CD4-positive, CD25-positive, alpha-beta regulatory T cell (primary cell): ENCODE results near the gene CCR3. TPM values are rescaled to one million over a fixed set of nuclear protein-coding genes. Genes with fewer than 3 reads are reported as not detected.

Source experiments
- ATAC-seq, 2 donors: fragments of 150-1000 bp; cut with Tn5 transposase; one replicate each; pipeline ENCODE4 v1.10.0; 2021; ENCODE audit warnings: low read depth in 2 of 2, moderate number of reproducible peaks in 2 of 2, moderate library complexity in 1 of 2
- DNase-seq, 3 donors: peaks; one replicate each; pipeline versions ENCODE4 v3.0.0 to v3.0.0-alpha.2; 2012 to 2022; ENCODE audit warnings: mixed read lengths in 1 of 3
- H3K27ac ChIP-seq: one replicate; pipeline ENCODE4 v1.7.0; 2013; ENCODE audit warnings: mild to moderate bottlenecking, low read length; ENCODE audit not compliant: insufficient read depth, poor library complexity, severe bottlenecking
- H3K27me3 ChIP-seq: one replicate; pipeline ENCODE4 v1.7.0; 2013; ENCODE audit warnings: low read length; ENCODE audit not compliant: control insufficient read depth, insufficient read depth
- H3K36me3 ChIP-seq: one replicate; pipeline ENCODE4 v1.7.0; 2013; ENCODE audit warnings: mild to moderate bottlenecking, low read length, moderate library complexity; ENCODE audit not compliant: control insufficient read depth, insufficient read depth
- H3K4me1 ChIP-seq: 2 replicates; pipeline ENCODE4 v1.7.0; 2013; ENCODE audit warnings: mild to moderate bottlenecking, low read length; ENCODE audit not compliant: insufficient read depth, control insufficient read depth, poor library complexity, severe bottlenecking
- H3K4me3 ChIP-seq: one replicate; pipeline ENCODE4 v1.7.0; 2013; ENCODE audit warnings: low read depth, mild to moderate bottlenecking, low read length, moderate library complexity
- H3K9me3 ChIP-seq, 2 experiments: 1 replicate in 1 of 2; 2 replicates in 1 of 2; pipeline ENCODE4 v1.7.0; 2013; ENCODE audit warnings: low read length in 2 of 2, mild to moderate bottlenecking in 1 of 2, moderate library complexity in 1 of 2; ENCODE audit not compliant: control insufficient read depth in 2 of 2
- H3K27ac Mint-ChIP-seq, 3 donors: one replicate each; pipeline ENCODE4 v1.8.0; 2020 to 2022; ENCODE audit warnings: mild to moderate bottlenecking in 3 of 3, mixed read lengths in 3 of 3, moderate library complexity in 2 of 3
- H3K27me3 Mint-ChIP-seq: one replicate; pipeline ENCODE4 v1.8.0; 2022; ENCODE audit warnings: mild to moderate bottlenecking, mixed read lengths
- H3K36me3 Mint-ChIP-seq: one replicate; pipeline ENCODE4 v1.8.0; 2020; ENCODE audit warnings: mixed read lengths
- H3K4me1 Mint-ChIP-seq, 4 donors: one replicate each; pipeline ENCODE4 v1.8.0; 2020 to 2022; ENCODE audit warnings: mixed read lengths in 4 of 4, mild to moderate bottlenecking in 1 of 4
- H3K4me3 Mint-ChIP-seq, 4 donors: one replicate each; pipeline ENCODE4 v1.8.0; 2020 to 2022; ENCODE audit warnings: mild to moderate bottlenecking in 4 of 4, mixed read lengths in 4 of 4, moderate library complexity in 3 of 4
- H3K9me3 Mint-ChIP-seq, 7 donors: one replicate each; pipeline ENCODE4 v1.8.0; 2020 to 2022; ENCODE audit warnings: mixed read lengths in 7 of 7, mild to moderate bottlenecking in 3 of 7, moderate library complexity in 2 of 7
- polyA plus RNA-seq, 4 donors: library from polyadenylated mRNA; unstranded; fragments of 300-500 nt; fragmentation: Illumina TruSeq; gene quantifications; one replicate each; pipeline ENCODE4 v1.2.3, GENCODE V29; 2021
- total RNA-seq: library from RNA; stranded (reverse); gene quantifications from one replicate; pipeline ENCODE4 v1.2.3, GENCODE V29; 2022

The CCR3 gene
- total and polyA plus RNA-seq, 5 donors from 2014 or later: 6.0 to 43.9 (median 14.7) TPM

DNA sequence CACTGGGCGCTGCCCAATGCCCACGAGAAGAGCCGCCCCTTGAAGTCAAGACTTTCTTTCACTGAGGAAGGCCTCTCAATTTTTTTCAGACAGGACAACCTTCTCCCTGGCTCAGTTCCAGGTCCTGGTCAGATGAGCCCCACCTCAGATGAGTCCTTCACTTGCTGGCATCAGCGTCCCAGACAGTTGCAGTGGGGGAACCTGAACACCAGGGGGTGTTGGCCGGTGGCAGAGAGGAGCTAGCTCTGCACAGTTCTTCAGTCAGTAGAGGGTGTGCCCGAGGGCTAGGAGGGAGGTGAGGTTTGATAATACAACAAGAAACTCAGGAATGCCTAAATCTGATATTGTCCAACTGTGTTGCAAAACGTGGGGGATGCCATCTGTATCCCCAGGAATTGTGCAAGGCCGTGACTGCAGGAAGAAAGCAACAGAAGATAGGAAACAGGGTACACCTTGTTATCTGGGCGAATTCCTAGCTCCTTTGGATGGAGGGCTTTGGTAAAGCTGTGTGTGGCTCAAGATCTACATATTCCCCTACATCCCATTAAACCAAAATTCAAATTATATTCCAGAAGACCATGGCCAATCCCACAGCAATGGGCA is 34.3 kb downstream of the CCR3 start:
- Mint-ChIP-seq H3K9me3 (peaks cover 0 to 4% (median 2%) of the 10 kb centered on the region in 7 donors), H3K36me3 (no peaks in the 10 kb centered on the region), H3K4me1 (peaks cover 28 to 42% (median 34%) of the 10 kb centered on the region in 4 donors), H3K27ac (peak overlapping the region in 2 of 3 donors; percentile 0 to 86), H3K27me3 (no peaks in the 10 kb centered on the region), H3K4me3 (peak overlapping the region; percentile 1 to 78 (median 7))
- no peak overlapping the region for H3K27ac ChIP-seq
- peak; percentile 86 to 92 for ATAC-seq
- H3K9me3 ChIP-seq: no peaks in the 10 kb centered on the region
- peaks cover 35% of the 10 kb centered on the region for H3K4me1 ChIP-seq
- H3K36me3 ChIP-seq: no peaks in the 10 kb centered on the region
- H3K4me3 ChIP-seq: no peak overlapping the region
- H3K27me3 ChIP-seq: no peaks in the 10 kb centered on the region
- peak; percentile 44 to 87 (median 70) for DNase-seq

DNA sequence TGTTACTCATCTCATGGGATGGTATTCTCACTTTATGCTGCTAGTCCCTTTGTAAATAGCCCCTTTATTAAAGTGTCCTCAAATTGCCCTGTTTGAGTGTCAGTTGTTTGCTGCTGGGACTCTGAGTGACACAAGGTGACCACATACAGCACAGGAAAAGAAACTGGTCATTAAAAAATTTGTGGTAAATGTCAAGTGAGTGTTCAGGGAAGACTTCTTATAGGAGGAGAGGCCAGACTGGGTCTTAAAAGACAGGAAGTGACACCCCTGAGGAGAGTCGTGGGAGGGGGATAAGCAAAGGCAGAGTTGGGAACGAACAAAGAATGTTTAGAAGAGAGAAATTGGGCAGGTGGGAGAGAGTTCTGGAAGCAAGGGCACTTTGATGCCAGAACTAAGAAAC is 35.2 kb downstream of the CCR3 start:
- peaks cover 0 to 4% (median 2%) of the 10 kb centered on the region in 7 donors for H3K9me3 Mint-ChIP-seq
- H3K27me3 Mint-ChIP-seq: no peaks in the 10 kb centered on the region
- no peaks in the 10 kb centered on the region for H3K36me3 Mint-ChIP-seq
- Histone ChIP-seq H3K4me3 (no peak overlapping the region), H3K27me3 (no peaks in the 10 kb centered on the region), H3K4me1 (peaks cover 43% of the 10 kb centered on the region), H3K9me3 (no peaks in the 10 kb centered on the region), H3K36me3 (no peaks in the 10 kb centered on the region), H3K27ac (no peak overlapping the region)
- peaks cover 29 to 51% (median 41%) of the 10 kb centered on the region in 4 donors for H3K4me1 Mint-ChIP-seq
- ATAC-seq (no peak), DNase-seq (no peak)
- peak overlapping the region in 2 of 4 donors; percentile 8 to 42 for H3K4me3 Mint-ChIP-seq
- peak overlapping the region; percentile 34 to 72 (median 38) for H3K27ac Mint-ChIP-seq

DNA sequence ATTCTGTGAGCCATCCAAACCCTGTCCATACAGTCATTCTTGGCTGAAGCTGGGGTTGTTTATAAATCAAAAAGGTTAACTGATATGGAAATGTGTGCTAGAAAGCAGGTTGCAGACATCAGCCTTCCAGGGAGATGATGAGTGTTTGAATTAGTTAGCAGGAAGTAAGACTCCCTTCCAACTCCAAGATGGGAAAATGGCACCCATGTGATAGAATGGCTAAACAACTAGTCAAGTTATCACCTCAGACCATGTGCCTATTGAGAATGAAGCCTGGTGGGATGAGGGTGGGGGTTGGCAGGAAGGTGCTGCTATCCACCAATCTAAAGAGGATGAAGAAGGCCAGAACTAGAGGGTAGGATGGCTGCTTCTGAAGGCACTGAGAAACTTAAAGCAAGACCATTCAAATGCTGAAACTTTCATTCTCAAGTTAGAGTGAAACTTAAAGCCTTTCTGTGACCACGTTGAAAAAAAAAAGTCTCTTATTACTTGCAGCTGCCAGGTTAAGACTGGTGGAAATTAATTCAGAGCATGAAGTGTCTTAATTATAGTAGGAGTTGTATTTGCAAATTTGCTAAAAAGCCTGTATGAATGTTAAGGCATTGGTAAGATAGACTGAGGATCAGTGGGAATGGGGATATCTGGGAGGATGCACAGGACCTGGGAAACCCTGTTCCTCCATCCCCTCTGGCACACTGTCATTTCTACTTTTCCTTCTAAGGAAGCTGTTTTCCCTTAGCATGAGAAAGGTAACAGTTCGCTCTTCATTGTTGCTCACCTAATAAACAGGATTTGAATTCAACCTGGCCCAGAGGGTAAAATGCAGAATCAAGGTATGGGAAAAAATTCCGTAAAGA is 36.8 kb downstream of the CCR3 start:
- Mint-ChIP-seq H3K36me3 (no peaks in the 10 kb centered on the region), H3K27me3 (no peaks in the 10 kb centered on the region), H3K9me3 (peaks cover 0 to 4% (median 2%) of the 10 kb centered on the region in 7 donors), H3K4me3 (peak overlapping the region in 1 of 4 donors; percentile 18), H3K27ac (peak overlapping the region; percentile 49 to 87 (median 63)), H3K4me1 (peaks cover 40 to 67% (median 56%) of the 10 kb centered on the region in 4 donors)
- Histone ChIP-seq H3K4me3 (no peak overlapping the region), H3K27me3 (no peaks in the 10 kb centered on the region), H3K4me1 (peaks cover 59% of the 10 kb centered on the region), H3K36me3 (no peaks in the 10 kb centered on the region), H3K27ac (no peak overlapping the region), H3K9me3 (no peaks in the 10 kb centered on the region)
- DNase-seq (peak in 1 of 3 donors; percentile 44), ATAC-seq (no peak)

DNA sequence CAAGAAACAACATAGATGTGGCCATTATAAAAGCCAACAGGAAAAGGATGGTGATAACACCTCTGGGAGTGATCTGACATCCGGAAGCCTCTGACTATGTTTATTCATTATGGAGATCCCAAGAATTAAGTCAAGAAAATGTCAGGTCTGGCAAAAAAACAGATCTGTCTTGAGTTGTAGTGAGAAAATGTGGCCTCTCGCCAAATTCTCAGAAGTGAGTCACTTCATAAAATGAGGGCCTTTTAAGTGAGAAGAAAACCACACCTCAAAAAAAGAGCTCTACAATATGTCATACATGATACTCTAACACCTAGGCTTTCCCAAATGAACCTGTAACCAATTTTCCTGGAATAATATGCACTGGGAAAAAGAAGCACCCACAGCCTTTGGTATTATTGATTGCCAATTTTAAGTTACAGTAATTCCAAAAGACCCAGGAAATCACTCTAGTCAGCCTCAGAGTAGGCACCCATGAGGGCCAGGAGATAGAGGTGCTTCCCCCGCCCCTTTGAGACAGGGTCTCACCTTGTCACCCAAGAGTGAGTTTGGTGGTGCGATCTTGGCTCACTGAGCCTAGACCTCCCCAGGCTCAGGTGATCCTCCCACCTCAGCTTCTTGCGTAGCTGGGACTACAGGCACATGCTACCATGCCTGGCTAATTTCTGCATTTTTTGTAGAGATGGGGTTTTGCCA is 38.0 kb downstream of the CCR3 start:
- peak overlapping the region; percentile 49 to 87 (median 63) for H3K27ac Mint-ChIP-seq
- H3K27ac ChIP-seq: peak overlapping the region; percentile 43
- peak overlapping the region in 2 of 4 donors; percentile 37 to 56 for H3K4me3 Mint-ChIP-seq
- H3K9me3 ChIP-seq: no peaks in the 10 kb centered on the region
- H3K27me3 ChIP-seq: no peaks in the 10 kb centered on the region
- DNase-seq: peak in 1 of 3 donors; percentile 94
- peaks cover 71% of the 10 kb centered on the region for H3K4me1 ChIP-seq
- no peaks in the 10 kb centered on the region for H3K27me3 Mint-ChIP-seq
- H3K36me3 ChIP-seq: no peaks in the 10 kb centered on the region
- H3K4me3 ChIP-seq: peak overlapping the region; percentile 17
- H3K4me1 Mint-ChIP-seq: peaks cover 45 to 78% (median 66%) of the 10 kb centered on the region in 4 donors
- H3K9me3 Mint-ChIP-seq: peaks cover 0 to 4% (median 0%) of the 10 kb centered on the region in 7 donors
- no peaks in the 10 kb centered on the region for H3K36me3 Mint-ChIP-seq
- ATAC-seq: peak; percentile 52 to 54

DNA sequence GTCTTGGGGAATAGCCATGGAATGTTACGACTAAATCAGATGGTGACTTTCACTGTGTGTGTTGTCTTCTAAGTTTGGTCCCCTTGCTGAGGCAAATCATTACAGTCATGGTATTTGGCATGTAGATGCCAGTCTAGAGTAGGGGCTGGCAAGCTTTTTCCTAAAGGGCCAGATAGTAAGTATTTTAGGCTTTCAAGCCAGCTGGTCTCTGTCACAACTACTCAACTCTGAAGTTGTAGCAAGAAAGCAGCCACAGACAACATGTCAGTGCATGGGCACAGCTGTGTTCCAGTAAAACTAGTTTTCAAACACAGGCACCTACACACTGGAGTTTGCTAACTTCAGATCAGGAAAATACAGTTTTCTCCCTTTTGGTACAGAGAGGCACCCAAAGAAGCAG is 39.3 kb downstream of the CCR3 start:
- no peak overlapping the region for H3K4me3 Mint-ChIP-seq
- H3K9me3 Mint-ChIP-seq: peaks cover 0 to 4% (median 0%) of the 10 kb centered on the region in 7 donors
- H3K9me3 ChIP-seq: no peaks in the 10 kb centered on the region
- H3K4me1 Mint-ChIP-seq: peaks cover 44 to 86% (median 74%) of the 10 kb centered on the region in 4 donors
- H3K27me3 Mint-ChIP-seq: no peaks in the 10 kb centered on the region
- no peaks in the 10 kb centered on the region for H3K36me3 ChIP-seq
- no peak for ATAC-seq
- no peak overlapping the region for H3K27ac ChIP-seq
- H3K4me1 ChIP-seq: peaks cover 76% of the 10 kb centered on the region
- DNase-seq: peak in 1 of 3 donors; percentile 20
- H3K4me3 ChIP-seq: no peak overlapping the region
- no peaks in the 10 kb centered on the region for H3K27me3 ChIP-seq
- no peaks in the 10 kb centered on the region for H3K36me3 Mint-ChIP-seq
- peak overlapping the region in 1 of 3 donors; percentile 89 for H3K27ac Mint-ChIP-seq

DNA sequence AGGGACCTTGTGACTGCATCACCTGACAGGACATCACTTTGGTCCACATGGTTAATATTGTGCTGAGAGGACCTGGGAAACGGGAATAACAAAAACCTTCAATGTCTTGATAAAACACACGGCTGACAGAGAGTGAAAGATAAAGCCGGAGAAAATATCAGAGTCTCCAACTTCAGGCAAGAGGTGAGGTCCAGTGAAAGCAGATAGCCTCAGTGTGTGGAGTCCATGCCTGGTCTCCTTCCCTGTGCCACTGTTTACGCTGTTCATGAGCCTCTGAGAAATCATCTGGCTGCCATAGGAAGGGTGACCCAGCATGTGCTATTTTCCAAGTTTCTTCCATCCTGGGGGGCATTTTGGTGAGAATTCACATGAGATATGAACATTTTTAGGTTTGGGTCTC is 39.8 kb downstream of the CCR3 start:
- Mint-ChIP-seq H3K27me3 (no peaks in the 10 kb centered on the region), H3K27ac (peak overlapping the region in 2 of 3 donors; percentile 79 to 89), H3K36me3 (no peaks in the 10 kb centered on the region), H3K9me3 (peaks cover 0 to 4% (median 0%) of the 10 kb centered on the region in 7 donors), H3K4me1 (peaks cover 41 to 83% (median 70%) of the 10 kb centered on the region in 4 donors), H3K4me3 (peak overlapping the region in 1 of 4 donors; percentile 57)
- DNase-seq: no peak
- Histone ChIP-seq H3K4me1 (peaks cover 73% of the 10 kb centered on the region), H3K27ac (no peak overlapping the region), H3K9me3 (no peaks in the 10 kb centered on the region), H3K27me3 (no peaks in the 10 kb centered on the region), H3K4me3 (no peak overlapping the region), H3K36me3 (no peaks in the 10 kb centered on the region)
- no peak for ATAC-seq

DNA sequence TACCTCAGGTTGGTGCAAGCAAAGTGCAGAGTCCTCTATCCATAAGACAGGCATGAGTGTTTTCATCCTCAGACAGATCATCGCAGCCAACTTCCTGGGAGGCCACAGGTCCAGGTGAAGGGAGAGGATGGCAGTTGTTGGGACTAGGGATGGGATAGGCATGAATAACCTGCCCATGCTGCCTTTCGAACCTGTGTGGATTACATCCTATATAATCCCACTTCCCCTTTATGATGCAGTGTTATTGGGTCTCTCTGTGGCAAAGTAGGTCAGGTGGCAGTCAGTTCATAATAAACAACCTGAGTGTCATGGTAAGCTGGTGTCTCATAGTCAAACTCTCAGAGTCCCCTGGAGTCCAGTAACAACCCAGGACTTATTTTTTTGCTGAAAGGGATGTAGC is 40.4 kb downstream of the CCR3 start:
- peak overlapping the region; percentile 55 for H3K27ac ChIP-seq
- Mint-ChIP-seq H3K27ac (peak overlapping the region; percentile 63 to 90 (median 79)), H3K9me3 (peaks cover 0 to 4% (median 0%) of the 10 kb centered on the region in 7 donors), H3K4me3 (peak overlapping the region; percentile 13 to 57 (median 36)), H3K27me3 (no peaks in the 10 kb centered on the region), H3K4me1 (peaks cover 36 to 83% (median 66%) of the 10 kb centered on the region in 4 donors), H3K36me3 (no peaks in the 10 kb centered on the region)
- ATAC-seq (no peak), DNase-seq (peak in 1 of 3 donors; percentile 32)
- H3K27me3 ChIP-seq: no peaks in the 10 kb centered on the region
- H3K36me3 ChIP-seq: no peaks in the 10 kb centered on the region
- H3K4me1 ChIP-seq: peaks cover 73% of the 10 kb centered on the region
- H3K4me3 ChIP-seq: peak overlapping the region; percentile 43
- no peaks in the 10 kb centered on the region for H3K9me3 ChIP-seq
